K562 (cell line): ENCODE results near the gene LRRC51. TPM values are rescaled to one million over a fixed set of nuclear protein-coding genes. Genes with fewer than 3 reads are reported as not detected.

Source experiments
- ADNP ChIP-seq: fragments of 200-800 bp; sonication (Bioruptor generic); IDR thresholded peaks from 2 replicates; pipeline ENCODE4 v1.6.1; 2016; ENCODE audit warnings: missing genetic modification characterization, missing compliant biosample characterization
- ATF7 ChIP-seq: fragments of 450-650 bp; IDR thresholded peaks from 2 replicates; pipeline ENCODE4 v1.7.1; 2014; ENCODE audit warnings: mild to moderate bottlenecking, moderate library complexity
- BMI1 ChIP-seq: fragments of 150-350 bp; IDR thresholded peaks from 2 replicates; pipeline ENCODE4 v1.6.1; 2014; ENCODE audit warnings: low read length
- BRCA1 ChIP-seq, 2 experiments: fragments of 450-650 bp in 1 of 2; sonication (generic) in 1 of 2; formaldehyde crosslinking in 1 of 2; IDR thresholded peaks; 2 replicates each; pipeline versions ENCODE4 v1.5.0 to v1.6.1; 2017 to 2020; ENCODE audit warnings: mild to moderate bottlenecking in 1 of 2, missing genetic modification reagents in 1 of 2
- BRD9 ChIP-seq: fragments of 450-650 bp; IDR thresholded peaks from 2 replicates; pipeline ENCODE4 v1.6.1; 2018; ENCODE audit warnings: low read depth; ENCODE audit not compliant: partially characterized antibody
- C11orf30 ChIP-seq: fragments of 450-650 bp; IDR thresholded peaks from 2 replicates; pipeline ENCODE4 v1.6.1; 2016; ENCODE audit warnings: low read depth, mild to moderate bottlenecking
- CC2D1A ChIP-seq: fragments of 450-650 bp; IDR thresholded peaks from 2 replicates; pipeline ENCODE4 v1.6.1; 2017; ENCODE audit warnings: mild to moderate bottlenecking
- FOSL1 ChIP-seq: fragments of 200-800 bp; sonication (Bioruptor generic); conservative IDR thresholded peaks from 2 replicates; pipeline ENCODE4 v1.6.1; 2016; ENCODE audit warnings: missing genetic modification characterization, missing compliant biosample characterization
- FOXP1 ChIP-seq: sonication (generic); formaldehyde crosslinking; IDR thresholded peaks from 2 replicates; pipeline ENCODE4 v1.8.0; 2022; ENCODE audit warnings: mild to moderate bottlenecking, missing genetic modification reagents
- HDAC8 ChIP-seq: fragments of 450-650 bp; IDR thresholded peaks from 2 replicates; pipeline ENCODE4 v1.6.1; 2016; ENCODE audit warnings: mild to moderate bottlenecking, missing genetic modification characterization, moderate library complexity, missing compliant biosample characterization
- HNRNPL ChIP-seq: fragments of 200-400 bp; formaldehyde crosslinking; IDR thresholded peaks from 2 replicates; pipeline ENCODE4 v1.6.1; 2017; ENCODE audit warnings: low read depth, mild to moderate bottlenecking, low read length
- MAFG ChIP-seq: fragments of 450-650 bp; conservative IDR thresholded peaks from 2 replicates; pipeline ENCODE4 v1.6.1; 2016; ENCODE audit warnings: missing genetic modification characterization, missing compliant biosample characterization
- MTF1 ChIP-seq: fragments of 250-450 bp; sonication (Bioruptor Pico); IDR thresholded peaks from 2 replicates; pipeline ENCODE4 v1.9.0; 2021; ENCODE audit warnings: moderate library complexity, mild to moderate bottlenecking, inconsistent platforms, borderline replicate concordance
- NFE2L1 ChIP-seq: fragments of 450-650 bp; IDR thresholded peaks from 2 replicates; pipeline ENCODE4 v1.6.1; 2016; ENCODE audit warnings: missing genetic modification characterization, low read depth, mild to moderate bottlenecking, missing compliant biosample characterization, moderate library complexity, borderline replicate concordance
- POLR3A ChIP-seq: IDR thresholded peaks from 2 replicates; pipeline ENCODE4 v1.6.1; 2011; ENCODE audit warnings: borderline replicate concordance, mild to moderate bottlenecking, moderate library complexity; ENCODE audit not compliant: insufficient read length, insufficient read depth; ENCODE audit errors: extremely low read depth
- SOX6 ChIP-seq: fragments of 450-650 bp; IDR thresholded peaks from 2 replicates; pipeline ENCODE4 v1.6.1; 2014; ENCODE audit warnings: mild to moderate bottlenecking
- SRSF1 ChIP-seq: fragments of 200-400 bp; formaldehyde crosslinking; IDR thresholded peaks from 2 replicates; pipeline ENCODE4 v1.6.1; 2017; ENCODE audit warnings: mild to moderate bottlenecking, low read depth, low read length, moderate library complexity
- SRSF3 ChIP-seq: fragments of 200-400 bp; formaldehyde crosslinking; IDR thresholded peaks from 2 replicates; pipeline ENCODE4 v1.6.1; 2016; ENCODE audit warnings: mild to moderate bottlenecking, low read length, moderate library complexity; ENCODE audit not compliant: insufficient read depth
- TAF15 ChIP-seq: fragments of 200-400 bp; formaldehyde crosslinking; IDR thresholded peaks from 2 replicates; pipeline ENCODE4 v1.6.1; 2017; ENCODE audit warnings: mild to moderate bottlenecking, low read depth, low read length, moderate library complexity
- TEAD2 ChIP-seq: fragments of 450-650 bp; IDR thresholded peaks from 2 replicates; pipeline ENCODE4 v1.6.1; 2016; ENCODE audit warnings: missing genetic modification characterization, control low read depth, missing compliant biosample characterization
- XRCC5 ChIP-seq: fragments of 200-400 bp; formaldehyde crosslinking; IDR thresholded peaks from 2 replicates; pipeline ENCODE4 v1.6.1; 2017; ENCODE audit warnings: low read depth, mild to moderate bottlenecking, low read length
- ZKSCAN1 ChIP-seq: fragments of 150-350 bp; IDR thresholded peaks from 2 replicates; pipeline ENCODE4 v1.6.1; 2016; ENCODE audit warnings: low read depth, low read length
- ZKSCAN3 ChIP-seq: fragments of 250-450 bp; sonication (Bioruptor Pico); IDR thresholded peaks from 2 replicates; pipeline ENCODE4 v1.4.0; 2020
- ZNF23 ChIP-seq: fragments of 250-450 bp; sonication (Bioruptor Pico); IDR thresholded peaks from 2 replicates; pipeline ENCODE4 v1.4.0; 2020; ENCODE audit warnings: mild to moderate bottlenecking
- polyA plus RNA-seq, 8 experiments: library from polyadenylated mRNA; depleted of rRNA in 4 of 8; stranded (reverse) in 5 of 8; unstranded in 3 of 8; fragments of >200 nt; fragmentation: Nextera tagmentation in 2 of 8; fragmentation: Illumina TruSeq in 1 of 8; extraction: Ambion mirVana in 2 of 8; extraction: Trizol in 1 of 8; gene quantifications; 2 replicates each; pipeline versions ENCODE4 v1.2.1 to v1.2.3, GENCODE V29; 2011 to 2014; ENCODE audit warnings: inconsistent platforms in 1 of 8, missing spikeins in 1 of 8
- total RNA-seq, 7 experiments: library from RNA; depleted of rRNA in 6 of 7; stranded (reverse); fragments of >200 nt in 6 of 7; fragmentation: Illumina TruSeq in 2 of 7; extraction: Trizol in 2 of 7; gene quantifications; 2 replicates each; pipeline versions ENCODE4 v1.2.1 to v1.2.3, GENCODE V29; 2011 to 2021; ENCODE audit warnings: low replicate concordance in 1 of 7
- TF ChIP-seq, protein P1 (sequence below), 2 experiments: fragments of 250-450 bp in 1 of 2; fragments of 450-650 bp in 1 of 2; sonication (Bioruptor Pico) in 1 of 2; IDR thresholded peaks; 2 replicates each; pipeline versions ENCODE4 v1.6.1 to v1.8.0; 2016 to 2021; ENCODE audit warnings: mild to moderate bottlenecking in 2 of 2, moderate library complexity in 2 of 2, missing compliant biosample characterization in 1 of 2, missing genetic modification characterization in 1 of 2
- TF ChIP-seq, protein P2 (sequence below): fragments of 450-650 bp; formaldehyde crosslinking; IDR thresholded peaks from 2 replicates; pipeline ENCODE4 v1.4.0; 2022; ENCODE audit warnings: mild to moderate bottlenecking, moderate library complexity
- TF ChIP-seq, protein P3 (sequence below): fragments of 250-450 bp; sonication (Bioruptor Pico); IDR thresholded peaks from 2 replicates; pipeline ENCODE4 v1.9.0; 2021; ENCODE audit warnings: mild to moderate bottlenecking, inconsistent platforms

The LRRC51 gene
- total and polyA plus RNA-seq, 9 of the 15 experiments (the other 6 are each of a cell fraction or from before 2014, with no cell fraction given) = 4.7 to 10.6 (median 5.6) TPM

DNA sequence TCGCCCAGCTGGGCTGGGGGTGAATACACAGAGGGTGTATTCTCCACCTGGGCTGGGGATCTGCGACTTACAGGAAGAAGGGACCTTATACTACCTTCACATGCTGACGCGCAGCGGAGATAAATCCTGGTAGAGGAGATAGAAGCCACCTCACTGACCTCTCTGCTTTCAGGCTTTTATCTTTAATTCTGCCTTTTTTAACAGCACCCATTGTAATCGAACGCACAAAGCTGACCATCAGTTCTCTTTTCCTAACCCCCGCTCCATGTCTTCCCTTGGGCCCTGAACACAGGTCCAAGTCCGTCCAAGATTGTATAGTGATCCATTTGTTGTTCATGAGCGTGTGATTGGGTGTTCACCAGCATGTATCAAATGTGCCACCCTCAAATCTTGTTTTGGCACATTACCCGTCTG lies 23.1 kb downstream of the LRRC51 start (continued):
- TF ChIP-seq ADNP (tag) = no peak
- TF ChIP-seq BMI1 = no peak
- no peak for TF ChIP-seq HNRNPL
- TF ChIP-seq ZNF23 (CRISPR knock-in tag) = no peak
- TF ChIP-seq SRSF1 = no peak
- no peak for TF ChIP-seq C11orf30
- TF ChIP-seq FOXP1 (CRISPR knock-in tag) = 0 out of 2 replicates have a peak, but pooled peaks have one; percentile 6
- no peak for TF ChIP-seq NFE2L1 (tag)
- no peak for TF ChIP-seq XRCC5
- no peak for TF ChIP-seq ATF7
- TF ChIP-seq TEAD2 (tag) = no peak
- TF ChIP-seq ZKSCAN3 (CRISPR knock-in tag) = no peak
- peak; percentile 61 for TF ChIP-seq BRD9
- no peak for TF ChIP-seq TAF15
- TF ChIP-seq CC2D1A = no peak
- TF ChIP-seq, protein P1, sequence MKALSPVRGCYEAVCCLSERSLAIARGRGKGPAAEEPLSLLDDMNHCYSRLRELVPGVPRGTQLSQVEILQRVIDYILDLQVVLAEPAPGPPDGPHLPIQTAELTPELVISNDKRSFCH (CRISPR knock-in tag; IDR thresholded peaks at IDR 0.05) = no peak
- TF ChIP-seq, protein P1 (tag; IDR thresholded peaks at IDR 0.05) = 0 out of 2 replicates have a peak, but pooled peaks have one; percentile 13
- TF ChIP-seq FOSL1 = no peak
- no peak for TF ChIP-seq POLR3A
- TF ChIP-seq SRSF3 = no peak
- TF ChIP-seq HDAC8 (tag) = peak; percentile 65; the same call in 1 of the 2 replicates
- TF ChIP-seq BRCA1 (IDR thresholded peaks at IDR 0.05) = no peak
- TF ChIP-seq BRCA1 (CRISPR knock-in tag; IDR thresholded peaks at IDR 0.05) = no peak
- TF ChIP-seq MAFG (tag) = no peak
- TF ChIP-seq ZKSCAN1 = no peak
- TF ChIP-seq, protein P2, sequence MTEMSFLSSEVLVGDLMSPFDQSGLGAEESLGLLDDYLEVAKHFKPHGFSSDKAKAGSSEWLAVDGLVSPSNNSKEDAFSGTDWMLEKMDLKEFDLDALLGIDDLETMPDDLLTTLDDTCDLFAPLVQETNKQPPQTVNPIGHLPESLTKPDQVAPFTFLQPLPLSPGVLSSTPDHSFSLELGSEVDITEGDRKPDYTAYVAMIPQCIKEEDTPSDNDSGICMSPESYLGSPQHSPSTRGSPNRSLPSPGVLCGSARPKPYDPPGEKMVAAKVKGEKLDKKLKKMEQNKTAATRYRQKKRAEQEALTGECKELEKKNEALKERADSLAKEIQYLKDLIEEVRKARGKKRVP (CRISPR knock-in tag) = no peak
- TF ChIP-seq, protein P3, sequence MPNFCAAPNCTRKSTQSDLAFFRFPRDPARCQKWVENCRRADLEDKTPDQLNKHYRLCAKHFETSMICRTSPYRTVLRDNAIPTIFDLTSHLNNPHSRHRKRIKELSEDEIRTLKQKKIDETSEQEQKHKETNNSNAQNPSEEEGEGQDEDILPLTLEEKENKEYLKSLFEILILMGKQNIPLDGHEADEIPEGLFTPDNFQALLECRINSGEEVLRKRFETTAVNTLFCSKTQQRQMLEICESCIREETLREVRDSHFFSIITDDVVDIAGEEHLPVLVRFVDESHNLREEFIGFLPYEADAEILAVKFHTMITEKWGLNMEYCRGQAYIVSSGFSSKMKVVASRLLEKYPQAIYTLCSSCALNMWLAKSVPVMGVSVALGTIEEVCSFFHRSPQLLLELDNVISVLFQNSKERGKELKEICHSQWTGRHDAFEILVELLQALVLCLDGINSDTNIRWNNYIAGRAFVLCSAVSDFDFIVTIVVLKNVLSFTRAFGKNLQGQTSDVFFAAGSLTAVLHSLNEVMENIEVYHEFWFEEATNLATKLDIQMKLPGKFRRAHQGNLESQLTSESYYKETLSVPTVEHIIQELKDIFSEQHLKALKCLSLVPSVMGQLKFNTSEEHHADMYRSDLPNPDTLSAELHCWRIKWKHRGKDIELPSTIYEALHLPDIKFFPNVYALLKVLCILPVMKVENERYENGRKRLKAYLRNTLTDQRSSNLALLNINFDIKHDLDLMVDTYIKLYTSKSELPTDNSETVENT (CRISPR knock-in tag) = no peak
- no peak for TF ChIP-seq SOX6
- no peak for TF ChIP-seq MTF1
